NCI-H2029 (cell line): ENCODE data around the gene PPARG.
A peak's percentile ranks its signal among the peaks of the same experiment; 100 is the strongest.

ENCODE experiments used
- DNase-seq: peaks from one replicate; lab custom pipeline; 2025; lab: John Stamatoyannopoulos, UW

Gene PPARG

DNA sequence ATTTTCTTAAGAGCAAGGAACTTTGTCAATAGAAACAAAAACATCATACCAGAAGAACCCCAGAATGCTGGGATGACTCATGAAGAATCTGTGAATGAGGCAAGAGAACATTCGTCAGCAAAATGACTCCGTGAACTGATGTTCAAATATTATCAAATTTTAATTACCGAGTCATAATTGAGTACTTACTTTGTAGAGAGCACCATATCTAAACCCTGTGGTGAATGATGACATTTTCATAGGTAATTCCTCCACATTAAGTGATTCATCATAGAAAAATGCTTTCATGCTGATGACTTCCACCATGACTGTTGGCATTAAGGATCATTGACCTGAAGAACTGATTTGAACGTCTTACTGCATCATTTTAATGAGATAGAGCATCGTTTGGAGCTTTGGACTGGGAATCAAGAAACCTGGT is 56.3 kb downstream of the PPARG start:
- no peak for DNase-seq

DNA sequence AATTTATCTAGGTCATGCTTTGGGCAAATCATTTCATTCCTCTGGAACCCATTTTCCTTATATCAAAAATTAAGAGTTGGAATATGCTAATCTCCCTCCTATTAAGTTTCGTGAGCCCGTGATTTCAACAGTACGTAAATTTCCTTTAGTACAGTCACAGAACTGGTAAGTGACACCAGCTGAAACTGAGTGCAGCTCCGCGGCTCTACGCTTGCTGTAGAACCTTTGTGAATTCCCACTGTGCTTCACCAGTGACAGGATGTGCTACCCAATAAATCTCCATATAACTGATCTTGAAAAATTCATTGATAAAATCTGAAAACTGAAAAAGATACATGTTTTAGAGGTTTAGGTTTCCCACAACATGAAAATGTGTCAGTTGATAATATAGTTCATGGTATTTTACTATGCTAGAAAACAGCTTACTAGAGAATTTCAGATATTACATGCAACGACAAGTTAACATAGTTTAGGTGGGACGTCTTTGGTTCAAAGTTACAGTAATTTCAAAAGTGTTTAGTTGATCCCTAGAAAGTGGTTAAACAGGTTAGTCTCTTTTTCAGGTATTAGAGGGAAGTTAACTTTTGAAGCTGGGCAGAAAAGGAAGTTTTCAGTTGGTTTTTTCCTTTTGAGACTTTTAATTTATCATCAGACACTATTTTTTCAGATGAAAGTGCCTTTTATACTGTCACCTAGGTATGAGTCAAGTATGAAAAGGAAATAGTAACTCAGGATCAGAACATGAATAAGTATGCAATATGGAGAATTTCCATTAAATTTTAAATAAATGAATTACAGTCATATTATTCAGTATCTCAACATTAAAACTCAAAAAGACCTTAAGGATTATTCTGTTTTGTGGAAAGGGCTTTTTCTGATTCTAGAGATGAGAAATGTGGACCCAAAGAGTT is 57.0 kb downstream of the PPARG start:
- no peak for DNase-seq

DNA sequence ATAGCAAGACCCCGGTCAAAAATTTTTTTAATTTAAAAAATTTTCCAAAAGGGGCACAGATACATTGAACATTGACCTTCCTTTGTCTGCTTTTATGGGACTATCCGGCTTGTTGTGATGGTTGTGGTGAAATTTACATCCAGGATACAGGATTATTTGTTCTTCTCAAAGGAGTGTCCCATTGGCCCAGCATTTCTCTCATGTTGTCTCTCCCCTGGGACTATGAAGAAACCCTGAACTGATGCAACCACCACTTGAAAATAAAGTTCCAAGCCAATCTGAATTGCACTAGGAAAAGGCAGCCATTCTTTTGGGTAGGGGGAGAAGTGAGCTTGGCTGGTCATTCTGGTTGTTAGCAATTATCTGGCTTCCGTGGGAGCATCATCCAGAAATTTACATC is 58.4 kb downstream of the PPARG start:
- no peak for DNase-seq

DNA sequence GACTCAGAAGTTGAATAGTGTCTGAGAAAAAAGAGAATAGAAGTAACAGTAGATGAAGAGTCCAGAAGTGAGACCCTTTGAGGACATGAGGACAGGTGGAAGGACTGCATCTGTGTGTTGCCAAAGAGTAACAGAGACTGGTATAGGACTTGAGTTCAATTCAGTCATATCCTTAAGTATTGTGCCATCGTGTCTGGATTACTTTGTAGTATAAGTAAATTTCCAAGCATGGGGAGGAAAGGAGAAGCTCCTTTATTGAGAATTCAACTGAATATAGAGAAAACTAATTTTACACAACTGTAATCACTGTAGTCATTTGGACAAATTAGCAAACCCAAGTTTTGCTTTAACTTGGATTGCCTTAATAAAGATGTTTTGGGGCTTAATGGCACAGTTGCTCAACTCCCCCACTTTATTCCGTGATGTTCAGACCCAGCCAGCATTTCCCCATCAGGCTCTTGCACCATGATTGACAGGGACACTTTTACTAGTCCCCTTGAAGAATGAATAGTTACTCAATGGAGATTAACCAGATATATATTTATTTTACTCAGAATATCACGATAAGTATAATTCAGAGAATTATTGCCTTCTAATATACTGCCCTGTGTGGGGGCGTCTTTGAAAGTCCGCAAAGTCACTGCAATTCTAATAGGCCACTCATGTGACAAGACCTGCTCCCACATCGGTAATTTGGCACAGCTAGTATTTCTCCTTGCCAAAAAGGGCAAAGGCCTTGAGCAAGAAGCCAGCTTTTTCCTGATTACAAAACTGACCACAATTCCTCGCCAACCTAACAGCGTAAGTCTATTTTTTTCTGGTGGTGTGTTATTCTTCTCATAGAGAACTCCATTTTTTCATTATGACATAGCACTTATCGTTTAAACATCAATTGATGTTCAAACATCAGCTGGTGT is 61.3 kb downstream of the PPARG start:
- DNase-seq = no peak

DNA sequence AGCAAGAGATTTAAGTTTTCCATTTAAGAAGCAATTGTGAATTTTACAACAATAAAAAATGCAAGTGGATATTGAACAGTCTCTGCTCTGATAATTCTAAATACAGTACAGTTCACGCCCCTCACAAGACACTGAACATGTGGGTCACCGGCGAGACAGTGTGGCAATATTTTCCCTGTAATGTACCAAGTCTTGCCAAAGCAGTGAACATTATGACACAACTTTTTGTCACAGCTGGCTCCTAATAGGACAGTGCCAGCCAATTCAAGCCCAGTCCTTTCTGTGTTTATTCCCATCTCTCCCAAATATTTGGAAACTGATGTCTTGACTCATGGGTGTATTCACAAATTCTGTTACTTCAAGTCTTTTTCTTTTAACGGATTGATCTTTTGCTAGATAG is 62.3 kb downstream of the PPARG start:
- DNase-seq = no peak

DNA sequence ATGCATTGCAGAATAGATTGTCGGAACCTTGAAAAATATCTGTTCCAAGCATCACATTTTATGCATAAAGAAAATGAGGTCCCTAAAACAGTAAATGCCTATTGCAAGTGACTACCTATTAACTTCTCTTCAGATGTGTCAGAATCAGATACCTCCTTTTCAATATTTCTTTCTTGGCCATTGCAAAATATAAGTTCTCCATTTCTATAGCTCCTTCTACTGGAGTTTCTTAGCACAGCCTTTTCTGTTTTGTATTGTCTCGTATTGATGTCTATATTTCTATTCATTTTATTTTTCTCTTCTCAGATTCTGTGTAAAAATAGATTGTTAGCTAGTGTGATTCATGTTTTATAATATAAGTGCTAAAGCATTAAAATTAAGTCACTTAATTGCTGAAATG is 63.4 kb downstream of the PPARG start:
- DNase-seq = no peak

DNA sequence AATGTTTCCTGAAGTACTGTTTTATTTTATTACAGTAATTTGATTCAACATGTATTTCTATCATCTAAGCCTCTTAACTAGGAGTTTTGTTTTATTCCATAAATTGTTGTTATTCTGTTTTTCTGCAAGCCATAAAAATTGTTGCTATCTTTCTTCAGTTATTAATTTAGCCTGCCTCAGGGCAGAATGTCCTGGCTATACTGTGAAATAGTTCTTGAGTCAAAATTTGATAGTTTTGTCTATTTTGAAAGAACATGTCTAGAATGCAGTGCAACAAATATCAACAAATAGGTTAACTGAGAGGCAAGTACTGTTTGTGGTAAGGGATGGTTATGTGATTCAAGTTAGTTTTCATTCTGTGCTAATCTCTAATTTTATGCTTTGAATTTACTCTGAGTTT is 63.9 kb downstream of the PPARG start:
- no peak for DNase-seq

- DNase-seq = no peak
These were observed 65.1 kb downstream of the PPARG start for GRCh38 chr3:12353796-12354525.

GRCh38 chr3:12356175-12356574 is 67.3 kb downstream of the PPARG start:
- DNase-seq = peak; percentile 70

DNA sequence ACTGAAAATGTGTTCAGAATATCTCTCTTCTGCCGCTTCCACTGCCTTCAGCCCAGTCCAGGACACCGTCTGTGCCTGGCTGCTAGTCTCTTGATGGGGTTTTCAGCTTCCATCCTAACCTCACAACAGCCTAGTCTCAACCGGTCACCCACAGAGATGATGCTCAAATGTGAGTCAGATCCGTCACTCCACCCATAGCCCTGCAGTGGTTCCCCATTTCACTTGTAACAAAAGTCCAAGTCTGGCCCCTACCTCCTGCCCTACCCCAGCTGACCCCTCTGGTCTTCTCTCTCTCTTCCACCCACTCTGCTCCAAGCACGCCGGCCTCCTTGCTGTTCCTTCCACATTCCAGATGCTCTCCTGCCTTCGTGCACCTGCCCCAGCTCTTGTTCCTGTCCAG is 68.1 kb downstream of the PPARG start:
- DNase-seq = no peak

DNA sequence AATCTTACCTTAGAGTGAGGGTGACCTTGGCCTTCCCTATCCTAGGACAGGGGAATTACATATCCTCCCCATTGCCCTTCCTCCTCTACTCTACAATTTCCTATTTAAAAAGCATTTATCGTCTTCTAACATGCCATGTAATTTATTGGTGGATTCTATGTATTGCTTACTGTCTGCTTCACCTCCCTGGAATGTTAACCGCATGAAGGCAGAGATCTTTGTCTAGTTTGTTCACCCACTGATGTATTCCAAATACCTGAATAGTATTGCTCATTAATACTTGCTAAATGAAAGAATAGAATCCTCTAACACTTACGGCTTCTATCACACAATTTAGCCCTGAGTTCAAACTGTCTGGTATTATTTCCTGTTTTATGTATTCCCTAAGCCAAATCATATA is 68.6 kb downstream of the PPARG start:
- DNase-seq = no peak

DNA sequence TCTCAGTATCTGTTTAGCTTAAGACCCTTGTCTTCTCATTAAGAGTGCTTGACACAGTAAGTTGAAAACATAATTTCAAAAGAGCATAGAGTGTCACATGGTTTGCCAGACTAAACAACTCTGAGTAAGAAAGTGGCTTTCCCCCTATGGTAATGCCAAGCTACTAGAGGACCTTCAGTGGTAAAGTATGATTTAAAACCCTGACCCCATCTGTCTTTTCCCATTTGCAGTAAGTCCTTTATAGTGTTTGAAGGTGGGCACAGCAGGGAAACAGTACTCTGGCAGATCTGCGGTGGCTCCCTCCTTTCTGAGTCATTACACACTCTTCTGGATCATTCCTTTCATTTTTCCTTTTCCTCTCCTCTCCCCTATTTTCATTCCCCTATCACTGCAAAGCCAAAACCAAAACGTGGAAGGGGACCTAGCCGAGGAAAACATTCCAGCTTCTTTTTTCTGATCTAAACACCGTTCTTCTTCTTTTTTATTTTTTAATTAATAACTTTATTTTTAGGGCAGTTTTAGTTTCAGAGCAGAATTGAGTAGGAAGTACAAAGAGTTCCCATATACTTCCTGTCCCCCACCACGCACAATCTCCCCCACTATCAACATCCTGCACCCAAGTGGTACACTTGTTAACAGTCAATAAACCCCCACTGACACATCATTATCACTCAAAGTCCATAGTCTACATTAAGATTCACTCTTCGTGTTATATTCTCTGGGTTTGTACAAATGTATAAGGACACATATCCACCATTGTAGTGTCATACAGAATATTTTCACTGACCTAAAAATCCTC is 74.7 kb downstream of the PPARG start:
- no peak for DNase-seq

DNA sequence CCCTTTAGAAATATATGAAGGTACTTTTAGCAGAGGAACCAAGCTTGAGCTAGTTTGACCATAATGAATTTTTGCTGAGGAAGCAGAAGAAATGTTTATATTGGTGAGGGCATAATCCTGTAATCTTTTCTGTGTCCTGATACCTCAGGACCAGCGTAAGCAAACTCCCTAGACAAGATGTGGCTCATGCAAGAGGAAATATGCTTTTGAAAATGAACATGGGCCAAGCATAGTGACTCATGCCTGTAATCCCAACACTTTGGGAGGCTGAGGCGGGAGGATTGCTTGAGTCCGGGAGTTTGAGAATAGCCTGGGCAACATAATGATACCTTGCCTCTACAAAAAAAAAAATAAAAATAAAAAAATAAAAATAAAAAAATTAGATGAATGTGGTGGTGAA is 78.5 kb downstream of the PPARG start:
- DNase-seq = no peak

DNA sequence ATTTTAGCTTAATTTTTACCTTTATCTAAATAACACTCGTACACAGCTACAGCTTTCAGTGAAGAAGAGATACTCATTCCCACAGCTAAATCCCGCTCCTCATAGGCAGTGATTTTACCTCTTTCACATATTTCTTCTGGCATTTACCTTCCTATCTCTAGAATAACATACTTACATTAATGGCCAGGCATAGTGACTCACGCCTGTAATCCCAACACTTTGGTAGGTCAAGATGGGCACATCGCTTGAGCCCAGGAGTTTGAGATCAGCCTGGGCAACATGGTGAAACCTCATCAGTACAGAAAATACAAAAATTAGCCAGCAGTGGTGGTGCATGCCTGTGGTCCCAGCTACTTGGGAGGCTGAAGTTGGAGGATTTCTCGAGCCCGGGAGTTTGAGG is 80.2 kb downstream of the PPARG start:
- DNase-seq = no peak

GRCh38 chr3:12369598-12369997 is 80.7 kb downstream of the PPARG start:
- no peak for DNase-seq

GRCh38 chr3:12370758-12371157 is 81.9 kb downstream of the PPARG start:
- no peak for DNase-seq

GRCh38 chr3:12371525-12372140 is 82.8 kb downstream of the PPARG start:
- no peak for DNase-seq

GRCh38 chr3:12372741-12373280 is 83.9 kb downstream of the PPARG start:
- no peak for DNase-seq

GRCh38 chr3:12375572-12375971 is 86.7 kb downstream of the PPARG start:
- DNase-seq = no peak

DNA sequence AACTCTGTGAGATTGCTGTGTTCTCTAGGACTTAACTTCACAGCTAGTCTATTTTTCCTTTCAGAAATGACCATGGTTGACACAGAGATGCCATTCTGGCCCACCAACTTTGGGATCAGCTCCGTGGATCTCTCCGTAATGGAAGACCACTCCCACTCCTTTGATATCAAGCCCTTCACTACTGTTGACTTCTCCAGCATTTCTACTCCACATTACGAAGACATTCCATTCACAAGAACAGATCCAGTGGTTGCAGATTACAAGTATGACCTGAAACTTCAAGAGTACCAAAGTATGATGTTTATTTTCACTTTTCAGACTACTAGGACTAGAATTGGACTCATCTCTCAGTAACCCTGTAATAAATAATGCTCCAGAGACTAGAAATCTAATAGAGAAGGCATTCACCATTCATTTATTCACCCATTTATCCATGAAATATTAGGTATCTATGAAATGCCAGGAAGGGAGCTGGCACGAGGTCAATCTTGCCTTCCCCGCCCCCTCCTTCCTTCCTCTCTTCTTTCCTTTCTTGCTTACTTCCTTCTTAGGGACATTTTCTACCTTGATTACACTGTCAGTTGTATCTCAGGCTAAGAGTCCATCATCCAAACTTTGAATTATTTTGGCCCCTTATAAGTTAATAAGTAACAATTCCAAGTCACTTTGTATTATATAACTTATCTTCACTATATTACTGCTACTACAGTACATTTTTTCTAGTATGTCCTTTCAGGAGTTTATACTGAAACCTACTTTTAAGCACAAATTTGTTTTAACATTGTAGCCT is 91.0 kb downstream of the PPARG start:
- no peak for DNase-seq
